HG02943 (cell line): ENCODE data around the gene TNK2.

ENCODE experiments used
- ATAC-seq: cut with Tn5 transposase; IDR thresholded peaks from one replicate; pipeline ENCODE4 v1.9.1; 2021; ENCODE audit warnings: mild to moderate bottlenecking, low read depth, moderate library complexity; ENCODE audit not compliant: unreplicated experiment

TNK2 gene

DNA sequence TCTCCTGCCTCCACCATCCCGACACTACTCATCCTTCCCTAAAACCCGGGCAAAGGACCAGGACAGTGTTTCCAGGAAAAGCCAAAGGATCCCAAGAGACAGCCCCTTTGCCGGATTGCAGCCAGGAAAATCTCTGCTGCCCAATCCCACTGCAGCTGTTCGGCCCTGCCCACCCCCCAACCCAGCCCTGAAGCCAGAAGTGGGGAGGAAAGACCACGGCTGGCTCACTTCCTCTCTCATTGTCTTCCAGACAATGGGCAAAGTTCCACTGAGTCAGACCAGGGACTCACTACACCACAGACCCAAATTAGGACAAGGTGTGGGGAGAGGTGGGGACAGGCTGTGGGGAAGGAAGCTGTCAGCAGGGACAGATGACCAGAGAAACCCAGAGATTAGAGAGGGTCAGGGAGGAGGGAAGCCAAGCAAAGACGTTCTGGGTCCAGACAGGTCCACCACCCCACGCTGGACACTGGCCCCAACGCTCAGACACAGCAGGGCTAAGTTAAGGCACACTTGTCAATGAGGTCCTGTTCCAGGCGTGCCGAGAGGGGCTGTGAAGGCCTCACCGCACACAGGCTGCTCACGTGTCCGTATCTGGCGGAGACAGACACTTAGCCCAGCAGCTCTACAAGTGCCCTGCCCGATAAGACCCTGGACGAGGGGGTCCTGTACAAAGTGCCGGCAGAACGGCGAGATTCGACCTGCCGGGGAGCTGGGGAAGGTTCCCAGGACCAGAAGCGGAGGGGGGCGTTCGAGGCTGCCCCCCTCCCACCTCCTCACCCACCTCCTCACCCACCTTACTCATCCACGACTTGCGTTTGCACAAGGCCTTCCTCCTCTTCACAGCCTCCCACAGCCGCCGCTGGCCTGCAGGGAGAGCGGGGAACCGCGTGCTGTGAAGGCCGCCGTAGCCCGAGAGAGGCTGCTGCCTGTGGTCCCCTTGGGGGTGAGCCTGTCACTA is 21.9 kb downstream of the TNK2 start:
- ATAC-seq, result no peak

DNA sequence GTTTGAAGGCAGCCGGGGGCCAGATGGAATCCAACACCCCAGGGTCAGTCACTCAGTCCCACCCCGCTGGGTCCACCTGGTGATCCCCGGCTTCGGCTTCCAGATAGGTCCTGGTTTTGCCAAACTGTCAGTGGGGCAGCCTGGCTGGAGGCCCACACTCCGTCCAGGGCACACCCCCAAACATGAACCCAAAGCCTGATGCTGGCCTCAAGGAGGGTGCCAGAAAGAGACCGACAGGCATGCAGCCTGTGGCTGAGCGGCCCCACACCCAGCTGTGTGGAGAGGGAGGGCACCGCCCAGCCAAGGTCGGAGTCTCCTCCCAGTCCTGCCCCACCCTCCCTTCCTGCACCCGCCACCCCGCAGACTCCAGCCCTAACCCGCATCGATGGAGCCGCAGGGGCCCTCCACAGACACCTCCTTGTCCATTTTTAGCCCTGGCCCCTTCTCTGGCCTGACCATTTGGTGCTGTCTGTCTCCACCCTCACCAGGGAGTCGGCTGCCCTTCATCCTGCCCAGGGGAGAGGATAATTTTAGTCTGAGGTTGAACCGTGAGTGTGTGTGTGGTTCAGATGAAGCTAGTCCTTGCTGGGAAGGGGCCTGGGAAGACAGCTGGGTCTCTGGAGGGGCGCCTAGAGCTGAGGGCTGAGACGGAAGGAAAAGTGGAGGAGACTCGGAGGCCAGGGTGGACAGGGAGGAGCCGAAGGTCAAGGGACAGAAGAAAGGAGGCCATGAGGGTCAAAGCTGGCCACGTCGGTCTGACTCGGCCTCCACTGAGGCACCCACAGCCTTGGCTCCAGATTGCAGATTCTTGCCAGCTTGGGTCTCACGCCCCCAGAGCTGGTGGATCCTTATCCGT is 23.1 kb downstream of the TNK2 start:
- ATAC-seq, result no peak

DNA sequence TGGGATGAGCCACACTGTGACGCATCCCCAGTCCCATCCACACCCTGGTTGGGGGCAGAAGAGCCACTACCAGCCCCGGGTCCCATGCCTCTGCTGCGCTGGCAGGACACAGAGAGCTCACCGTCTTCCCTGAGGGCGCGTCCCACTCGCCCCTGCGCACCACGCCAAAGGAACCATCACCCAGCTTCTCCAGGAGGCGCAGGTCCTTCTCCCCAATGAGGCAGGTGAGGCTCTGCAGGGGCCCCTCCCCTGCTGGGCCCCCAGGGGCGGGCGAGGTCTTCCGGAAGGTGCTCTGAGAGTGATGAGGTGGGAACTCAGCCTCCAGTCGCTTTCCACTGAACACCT is 23.7 kb downstream of the TNK2 start:
- no peak for ATAC-seq

DNA sequence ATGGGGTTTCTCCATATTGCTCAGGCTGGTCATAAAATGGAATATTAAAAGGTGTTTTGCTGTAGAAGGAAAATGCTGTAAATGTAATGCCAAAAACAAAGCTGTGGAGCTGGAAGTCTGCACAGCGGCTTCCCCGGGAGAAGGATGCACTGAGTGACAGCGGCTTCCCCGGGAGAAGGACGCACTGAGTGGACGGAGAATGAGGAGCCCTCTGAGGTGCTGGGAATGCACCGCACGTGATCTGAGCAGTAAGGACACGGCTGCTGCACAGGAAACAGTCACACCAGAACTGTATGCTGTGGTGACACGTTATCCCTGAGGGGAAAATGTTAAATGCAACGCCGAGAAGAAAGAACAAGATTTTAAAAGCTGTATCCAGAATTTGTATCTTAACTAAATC is 24.6 kb downstream of the TNK2 start:
- no peak for ATAC-seq

DNA sequence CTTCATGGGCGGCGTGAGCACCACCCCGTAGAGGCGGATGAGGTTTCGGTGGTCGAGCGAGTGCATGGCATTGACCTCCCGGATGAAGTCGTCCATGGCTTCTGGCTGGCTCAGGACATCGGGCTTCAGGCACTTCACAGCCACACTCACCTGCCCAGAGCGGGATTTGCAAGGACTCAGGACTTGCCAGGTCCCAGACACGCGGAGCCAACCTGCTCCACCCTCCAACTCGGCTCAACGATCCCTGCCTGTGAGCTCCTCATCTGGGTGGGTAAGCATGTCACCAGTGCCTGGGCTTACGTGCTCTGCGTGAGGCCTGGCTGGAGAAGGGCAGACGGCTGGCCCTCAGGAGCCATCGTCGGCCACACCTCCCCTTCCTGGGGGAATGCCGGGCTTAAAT is 25.2 kb downstream of the TNK2 start:
- ATAC-seq, result no peak

DNA sequence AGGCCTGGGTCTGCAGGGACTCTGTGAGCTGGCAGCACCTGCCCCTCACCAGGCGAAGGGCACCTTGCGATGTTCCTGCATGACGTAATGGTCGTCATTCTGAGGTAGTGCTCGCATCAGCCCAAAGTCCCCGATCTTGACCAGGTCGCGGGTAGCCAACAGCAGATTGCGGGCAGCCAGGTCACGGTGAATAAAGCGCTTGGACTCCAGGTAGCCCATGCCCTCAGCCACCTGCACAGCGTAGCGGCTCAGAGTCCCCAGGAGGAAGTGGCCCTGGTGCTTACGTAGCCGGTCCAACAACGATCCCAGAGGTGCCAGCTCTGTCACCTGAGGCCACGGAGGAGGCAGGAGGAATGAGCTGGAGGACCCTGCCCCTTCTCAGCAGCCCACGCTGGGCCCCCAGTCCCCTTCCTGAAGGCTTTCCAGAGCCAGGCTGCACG is 26.3 kb downstream of the TNK2 start:
- no peak for ATAC-seq

DNA sequence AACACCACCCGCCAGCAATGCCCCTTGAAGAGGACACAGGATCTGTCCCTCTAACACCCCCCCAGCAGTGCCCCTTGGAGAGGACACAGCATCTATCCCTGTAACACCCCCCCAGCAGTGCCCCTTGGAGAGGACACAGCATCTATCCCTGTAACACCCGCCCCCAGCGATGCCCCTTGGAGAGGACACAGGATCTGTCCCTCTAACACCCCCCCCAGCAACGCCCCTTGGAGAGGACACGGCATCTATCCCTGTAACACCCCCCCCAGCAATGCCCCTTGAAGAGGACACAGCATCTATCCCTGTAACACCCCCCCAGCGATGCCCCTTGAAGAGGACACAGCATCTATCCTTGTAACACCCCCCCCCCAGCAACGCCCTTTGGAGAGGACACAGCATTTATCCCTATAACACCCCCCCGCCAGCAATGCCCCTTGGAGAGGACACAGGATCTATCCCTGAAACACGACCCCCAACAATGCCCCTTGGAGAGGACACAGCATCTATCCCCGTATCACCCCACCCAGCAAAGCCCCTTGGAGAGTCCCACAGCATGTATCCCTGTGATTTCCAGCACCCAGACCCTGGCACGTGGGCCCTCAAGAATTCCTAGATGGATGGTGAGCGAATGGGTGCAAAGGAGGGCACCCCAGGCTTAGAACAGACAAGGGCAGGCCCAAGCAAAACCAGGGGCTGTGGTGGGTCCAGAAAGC is 26.9 kb downstream of the TNK2 start:
- ATAC-seq, result no peak

DNA sequence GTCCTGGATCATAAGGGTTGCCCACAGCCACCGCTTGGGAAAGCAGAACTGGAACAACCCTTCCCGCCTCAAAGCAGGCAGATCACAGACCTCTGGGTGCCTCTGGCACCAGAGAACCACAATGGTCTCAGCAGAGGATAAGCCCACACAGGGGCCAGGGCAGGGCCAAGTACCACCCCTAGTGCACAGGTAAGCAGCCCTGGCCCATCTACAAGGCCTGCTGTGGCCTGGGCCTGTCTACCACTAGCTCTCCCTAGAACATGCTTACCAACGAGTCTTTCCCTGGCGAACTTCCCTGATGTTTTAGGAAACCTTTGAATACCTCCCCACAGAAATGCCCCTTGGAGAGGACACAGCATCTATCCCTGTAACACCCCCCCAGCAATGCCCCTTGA is 28.3 kb downstream of the TNK2 start:
- no peak for ATAC-seq

DNA sequence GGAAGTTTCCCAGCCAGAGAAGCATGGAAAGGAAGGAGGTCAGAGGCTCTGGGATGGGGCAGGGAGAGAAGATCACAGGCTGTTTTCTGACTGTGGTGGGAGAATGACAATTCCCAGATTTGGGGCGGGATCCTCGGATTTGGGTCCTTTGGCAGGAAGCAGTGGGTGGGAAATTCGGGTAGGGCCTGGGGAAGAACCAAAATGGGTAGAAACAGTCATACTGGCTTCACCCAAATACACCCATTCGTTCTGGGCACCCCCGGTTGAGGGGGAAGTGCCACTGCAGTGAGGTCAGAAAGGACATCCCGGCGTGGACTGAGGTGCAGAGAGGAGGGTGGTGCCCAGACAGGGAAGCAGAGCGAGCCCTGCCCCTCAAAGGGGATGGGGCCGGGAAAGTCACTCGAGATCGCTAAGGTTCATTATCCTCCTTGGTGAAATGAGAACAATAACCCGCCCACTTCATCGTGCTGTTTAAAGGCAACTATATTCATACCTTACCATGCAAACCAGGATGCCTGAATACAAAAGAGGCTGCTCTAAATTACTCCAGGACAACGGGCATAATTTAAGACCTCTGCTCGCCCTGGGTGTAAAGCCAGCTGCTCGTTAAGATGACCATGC is 28.8 kb downstream of the TNK2 start:
- no peak for ATAC-seq

DNA sequence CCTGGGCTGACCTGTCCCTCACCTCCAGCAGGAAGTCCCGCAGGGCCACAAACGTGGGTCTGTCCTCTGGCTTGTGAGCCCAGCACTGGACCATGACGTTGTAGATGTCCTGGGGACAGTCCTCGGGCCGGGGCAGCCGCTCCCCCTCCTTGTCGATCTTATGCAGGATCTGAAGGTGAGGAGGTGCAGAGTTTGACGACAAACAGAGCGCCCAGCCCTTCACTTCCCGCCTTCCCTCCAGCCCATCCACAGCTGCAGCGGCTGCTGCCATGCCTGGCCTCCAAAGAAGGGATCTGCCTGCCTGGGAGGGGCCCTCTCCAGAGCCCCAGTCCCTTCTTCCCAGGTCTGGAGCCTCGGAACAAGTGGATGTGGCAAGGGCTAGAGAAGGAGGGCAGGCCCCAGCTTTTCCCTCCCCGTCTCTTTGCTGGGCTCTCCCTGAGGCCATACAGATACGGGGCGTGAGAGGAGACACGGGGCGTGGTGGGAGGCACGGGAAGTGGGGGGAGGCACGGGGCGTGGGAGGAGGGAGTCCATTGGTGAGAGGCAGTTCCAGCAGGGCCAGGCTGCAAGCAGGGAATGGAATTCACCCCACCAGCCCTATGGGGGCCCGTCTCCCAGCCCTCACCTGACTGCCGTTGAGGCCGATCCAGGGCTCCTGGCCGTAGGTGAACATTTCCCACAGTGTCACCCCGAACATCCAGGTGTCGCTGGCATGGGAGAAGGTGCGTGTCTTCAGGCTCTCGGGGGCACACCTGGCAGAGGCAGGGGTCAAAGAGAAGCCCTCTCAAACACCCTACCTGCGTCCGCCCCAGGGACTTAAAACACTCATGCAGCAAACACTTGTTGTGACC is 29.7 kb downstream of the TNK2 start:
- ATAC-seq, result no peak

DNA sequence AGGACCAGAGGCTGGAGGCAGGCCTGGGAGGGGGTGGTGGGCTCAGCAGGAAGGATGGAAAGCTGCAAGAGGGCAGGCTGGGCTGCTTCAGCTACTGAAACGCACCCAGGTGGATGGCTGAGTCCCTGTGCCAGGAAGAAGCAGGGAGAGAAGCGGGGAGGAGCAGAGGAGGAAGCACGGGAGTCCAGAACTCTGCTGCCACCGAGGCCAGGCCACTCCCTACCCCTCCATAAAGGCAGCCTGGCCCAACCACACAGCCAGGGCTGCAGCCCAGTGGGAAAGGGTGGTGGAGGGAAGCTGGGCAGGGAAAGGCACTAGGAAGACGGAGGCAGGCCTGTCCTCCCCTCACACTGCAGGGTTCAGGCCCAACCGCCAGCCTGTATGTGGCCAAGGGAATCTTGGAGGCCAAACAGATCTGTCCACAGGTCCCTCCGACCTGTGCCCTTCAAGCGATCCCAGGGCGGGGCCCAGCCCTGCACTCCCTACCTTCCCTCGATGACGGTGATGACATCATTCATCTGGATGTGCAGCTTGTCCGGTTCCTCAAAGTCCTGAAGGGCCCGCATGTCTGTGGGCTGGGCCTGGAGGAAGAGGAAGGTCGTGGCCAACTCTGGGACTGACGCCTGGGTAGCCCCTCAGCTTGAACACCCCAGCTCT is 30.5 kb downstream of the TNK2 start:
- ATAC-seq, result no peak

DNA sequence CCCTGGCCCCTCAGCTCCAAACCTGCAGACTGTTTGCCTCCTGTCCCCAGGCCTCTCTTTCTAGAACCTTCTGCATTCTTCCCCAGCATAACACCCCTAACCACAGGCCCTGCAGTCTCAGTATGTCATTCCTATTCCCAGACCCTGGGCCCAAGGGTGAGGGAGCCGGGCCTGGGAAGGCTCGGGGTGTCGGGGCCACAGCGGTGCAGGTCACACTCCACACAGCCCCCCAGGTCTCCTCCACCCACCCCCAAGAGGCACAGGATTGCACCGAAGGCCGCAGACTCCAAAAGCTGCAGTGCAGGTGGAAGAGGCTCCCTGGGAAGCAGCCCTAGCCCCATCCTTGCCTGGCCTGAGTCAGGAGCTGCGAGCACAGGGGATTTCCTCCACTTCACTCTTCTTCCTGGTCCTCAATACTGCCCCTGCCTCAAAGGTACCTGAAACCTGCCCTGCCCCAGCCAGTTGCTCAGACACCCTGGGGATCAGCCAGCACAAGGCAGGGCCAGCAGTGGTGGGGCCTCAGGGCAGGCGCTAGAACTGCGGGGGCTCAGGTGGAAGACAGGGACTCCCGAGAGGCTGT is 31.1 kb downstream of the TNK2 start:
- ATAC-seq, result no peak

DNA sequence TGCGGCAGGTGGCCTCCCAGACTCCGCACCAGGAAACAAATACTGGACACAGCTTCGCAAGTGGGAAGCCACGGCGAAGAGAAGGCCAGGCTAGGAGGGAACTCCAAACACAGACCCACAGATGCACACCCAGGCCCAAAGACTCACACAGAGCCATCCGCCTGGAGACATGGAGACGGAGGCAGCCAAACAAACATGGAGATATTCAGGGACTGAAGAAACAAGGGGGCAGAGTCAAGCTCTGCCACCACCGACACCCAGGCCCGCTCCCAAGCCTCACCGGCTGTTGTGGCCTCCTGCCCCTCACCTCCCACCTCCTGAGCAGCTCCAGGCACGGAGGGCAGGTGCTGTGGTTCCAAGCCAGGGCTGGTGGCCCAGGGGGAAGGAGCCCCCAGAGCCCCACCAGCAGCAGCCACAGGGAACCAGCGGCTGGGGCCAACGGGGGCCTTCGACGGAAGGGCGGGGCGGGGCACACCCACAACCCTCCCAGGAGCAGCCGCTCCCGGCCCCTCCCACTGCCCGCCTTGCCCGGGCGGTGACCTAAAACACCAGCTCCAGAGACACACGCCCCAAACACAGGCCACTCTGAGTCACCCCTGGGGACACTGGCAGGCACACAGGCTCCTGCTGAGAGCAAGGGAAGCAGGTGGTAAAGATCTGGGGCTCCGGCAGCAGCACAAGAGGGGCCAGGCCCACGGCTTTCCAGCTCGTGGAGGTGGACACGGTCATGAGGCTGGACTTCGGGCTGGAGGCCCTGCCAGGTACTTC is 31.9 kb downstream of the TNK2 start:
- no peak for ATAC-seq

DNA sequence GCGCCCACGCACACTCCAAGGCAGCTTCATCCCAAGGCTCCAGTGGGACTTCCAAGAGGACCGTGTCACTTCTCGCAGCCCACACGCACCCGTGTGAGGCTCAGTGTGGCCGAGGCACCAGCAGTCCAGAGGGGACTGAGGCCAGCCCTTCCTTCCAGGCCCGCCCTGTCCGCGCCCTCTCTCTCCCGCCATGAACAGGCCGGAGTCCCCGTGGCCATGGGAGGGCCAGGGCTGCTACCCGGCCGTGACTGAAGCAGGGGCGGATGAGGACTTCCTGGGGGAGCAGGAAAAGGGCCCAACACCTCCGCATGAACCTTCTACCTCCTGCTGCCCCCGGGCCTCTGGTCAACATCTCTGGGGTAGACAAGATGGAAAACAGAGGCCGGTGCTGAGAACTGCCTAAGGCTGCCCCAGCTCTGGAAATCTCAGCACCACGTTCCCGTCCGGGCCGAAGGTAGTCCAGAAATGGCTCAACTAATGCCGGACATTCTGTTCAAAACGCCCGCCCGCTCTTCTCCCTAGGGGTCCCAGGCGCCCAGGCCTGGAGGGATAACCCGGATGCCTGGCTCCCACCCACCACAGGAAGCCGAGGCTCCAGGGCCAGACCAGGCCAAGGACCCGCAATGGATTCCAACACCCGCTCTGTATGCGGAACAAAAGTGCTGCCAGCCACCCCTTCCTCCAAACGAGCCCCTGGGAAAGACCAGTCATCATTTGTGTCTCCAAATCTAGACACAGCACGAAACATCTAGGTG is 32.7 kb downstream of the TNK2 start:
- no peak for ATAC-seq

DNA sequence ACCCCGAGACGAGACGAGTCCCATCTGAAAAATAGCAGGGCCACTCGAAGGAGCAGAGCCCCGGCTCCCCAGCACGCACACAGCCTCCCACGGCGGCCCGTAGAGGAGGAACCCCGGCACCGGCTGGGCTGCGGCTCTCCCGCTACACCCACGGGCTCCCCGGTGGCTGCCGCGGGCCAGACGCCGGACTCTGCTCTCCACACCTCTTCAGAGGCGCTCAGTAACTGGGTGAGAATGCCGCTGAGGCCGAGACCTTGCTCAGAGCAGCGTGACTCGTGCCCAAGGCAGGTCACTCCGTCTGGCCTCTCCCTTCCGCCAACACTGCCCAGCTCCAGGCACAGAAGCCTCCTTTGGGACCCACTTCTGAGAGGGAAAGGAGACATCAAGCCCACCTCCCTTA is 34.4 kb downstream of the TNK2 start:
- no peak for ATAC-seq

DNA sequence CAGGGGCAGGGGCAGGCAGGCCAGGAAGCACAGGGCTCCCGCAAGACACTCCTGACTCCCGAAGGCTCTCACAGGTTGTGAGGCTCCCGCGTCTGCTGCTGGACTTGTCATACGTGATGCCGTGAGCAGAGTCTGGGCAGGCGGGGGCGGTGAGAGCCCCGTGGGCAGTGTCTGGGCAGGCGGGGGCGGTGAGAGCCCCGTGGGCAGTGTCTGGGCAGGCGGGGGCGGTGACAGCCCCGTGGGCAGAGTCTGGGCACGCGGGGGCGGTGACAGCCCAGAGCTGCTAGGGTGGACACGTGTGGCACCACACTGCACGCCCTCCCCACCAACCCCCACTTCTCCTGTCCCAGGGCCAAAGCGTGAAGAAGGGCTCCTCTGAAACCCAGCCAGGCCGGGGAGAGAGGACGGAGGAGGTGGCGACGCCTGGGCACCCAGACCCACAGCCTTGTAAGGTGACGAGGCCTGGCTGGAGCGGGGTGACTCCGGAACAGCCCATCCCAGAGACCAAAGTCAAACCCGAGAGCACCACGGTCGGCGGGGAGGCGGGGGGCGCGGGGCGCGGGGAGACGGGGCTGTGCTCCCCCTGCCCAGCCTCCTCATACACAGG is 35.0 kb downstream of the TNK2 start:
- no peak for ATAC-seq

DNA sequence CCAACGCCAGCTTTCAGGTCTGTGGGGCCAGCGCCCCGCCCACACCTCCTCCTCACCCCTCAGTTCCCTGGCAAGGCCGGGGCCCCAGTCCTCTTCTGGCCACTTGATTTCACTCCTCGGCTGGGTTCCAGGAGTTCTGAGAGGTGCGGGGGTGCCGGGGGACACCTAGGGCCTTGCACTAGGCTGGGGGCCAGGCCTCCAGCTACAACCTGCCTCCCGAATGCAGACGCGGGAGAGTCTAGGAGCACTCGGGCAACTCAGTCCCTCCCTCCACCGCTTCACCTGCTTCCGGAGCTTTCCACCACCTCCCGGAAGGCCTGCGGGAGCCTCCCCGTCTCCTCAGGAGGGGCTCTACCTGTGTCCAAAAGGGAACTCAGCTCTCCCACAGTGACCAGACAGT is 35.6 kb downstream of the TNK2 start:
- no peak for ATAC-seq
